H1 (cell line): ENCODE measurements around the gene SPATS2L. TPM values are rescaled to one million over a fixed set of nuclear protein-coding genes. Genes with fewer than 3 reads are reported as not detected.

Experiments used
- CTCF ChIA-PET: fragments of 300-600 bp; sonication (Branson Sonifier 250); formaldehyde crosslinking; loops from one replicate; lab custom pipeline; 2021; ENCODE audit not compliant: partially characterized antibody; lab: Charles Lee
- POLR2A ChIA-PET: fragments of 300-600 bp; sonication (Branson Sonifier 250); formaldehyde crosslinking; loops from one replicate; lab custom pipeline; 2021; ENCODE audit warnings: inconsistent platforms; ENCODE audit not compliant: partially characterized antibody; lab: Charles Lee
- DNase-seq, 2 experiments: peaks; one replicate each; pipeline versions ENCODE4 v3.0.0 to v3.0.0-alpha.2; 2010 to 2022; ENCODE audit warnings: low spot score in 2 of 2, low read depth in 1 of 2, mixed read lengths in 1 of 2
- FAIRE-seq: peaks from 2 replicates; lab custom pipeline; 2011; peaks lifted over from hg19 to GRCh38; lab: Jason Lieb, UNC
- H2AFZ ChIP-seq: 2 replicates; pipeline ENCODE4 v1.8.1; 2012; ENCODE audit warnings: low read length, inconsistent platforms
- H2AK5ac ChIP-seq: 2 replicates; pipeline ENCODE4 v1.6.1; 2013; ENCODE audit warnings: low read depth, low read length
- H2BK120ac ChIP-seq: replicated peaks from 2 replicates; pipeline ENCODE3; 2013; ENCODE audit warnings: low read depth, low read length, inconsistent platforms
- H2BK12ac ChIP-seq: 2 replicates; pipeline ENCODE4 v1.6.1; 2013; ENCODE audit warnings: low read depth, low read length
- H2BK15ac ChIP-seq: 2 replicates; pipeline ENCODE4 v1.6.1; 2013; ENCODE audit warnings: low read length
- H2BK20ac ChIP-seq: 2 replicates; pipeline ENCODE4 v1.6.1; 2013; ENCODE audit warnings: low read length
- H2BK5ac ChIP-seq: 2 replicates; pipeline ENCODE4 v1.6.1; 2013; ENCODE audit warnings: low read depth, low read length
- H3K14ac ChIP-seq: 2 replicates; pipeline ENCODE4 v1.6.1; 2013; ENCODE audit warnings: inconsistent platforms; ENCODE audit not compliant: insufficient read length
- H3K18ac ChIP-seq: 2 replicates; pipeline ENCODE4 v1.6.1; 2013; ENCODE audit warnings: low read length; ENCODE audit errors: extremely low read depth
- H3K23ac ChIP-seq: 2 replicates; pipeline ENCODE4 v1.6.1; 2013; ENCODE audit warnings: inconsistent platforms; ENCODE audit not compliant: insufficient read length
- H3K23me2 ChIP-seq: 2 replicates; pipeline ENCODE4 v1.6.1; 2013; ENCODE audit warnings: low read depth, low read length
- H3K27ac ChIP-seq: 2 replicates; pipeline ENCODE4 v1.6.1; 2011; ENCODE audit warnings: low read depth, low read length, inconsistent platforms
- H3K27me3 ChIP-seq, 4 experiments: replicated peaks in 1 of 4; 1 replicate in 1 of 4; 2 replicates in 3 of 4; pipeline versions ENCODE4 v1.6.1 to v1.8.1; 2011 to 2013; ENCODE audit warnings: low read length in 3 of 4, mild to moderate bottlenecking in 3 of 4, inconsistent platforms in 2 of 4, mixed read lengths in 2 of 4, moderate library complexity in 1 of 4; ENCODE audit not compliant: control insufficient read depth in 3 of 4, insufficient read depth in 3 of 4; ENCODE audit errors: extremely low read depth in 1 of 4
- H3K36me3 ChIP-seq, 4 experiments: 2 replicates each; pipeline versions ENCODE4 v1.6.1 to v1.8.1; 2011 to 2013; ENCODE audit warnings: mild to moderate bottlenecking in 4 of 4, low read length in 3 of 4, moderate library complexity in 2 of 4, control low read depth in 1 of 4, inconsistent platforms in 1 of 4; ENCODE audit not compliant: insufficient read depth in 4 of 4, control insufficient read depth in 2 of 4
- H3K4ac ChIP-seq: replicated peaks from 2 replicates; pipeline ENCODE3; 2013; ENCODE audit warnings: low read length, low read depth, mixed read lengths, inconsistent platforms; ENCODE audit not compliant: insufficient read length
- H3K4me1 ChIP-seq, 4 experiments: replicated peaks in 1 of 4; 1 replicate in 1 of 4; 2 replicates in 3 of 4; pipeline versions ENCODE4 v1.6.1 to v1.8.1; 2011 to 2013; ENCODE audit warnings: low read length in 3 of 4, inconsistent platforms in 2 of 4, mixed read lengths in 1 of 4; ENCODE audit not compliant: insufficient read depth in 4 of 4, control insufficient read depth in 3 of 4
- H3K4me2 ChIP-seq, 2 experiments: 2 replicates each; pipeline versions ENCODE4 v1.6.1 to v1.8.1; 2011 to 2013; ENCODE audit warnings: low read depth in 2 of 2, low read length in 2 of 2, control low read depth in 1 of 2, inconsistent platforms in 1 of 2, mild to moderate bottlenecking in 1 of 2; ENCODE audit not compliant: insufficient read depth in 1 of 2
- H3K4me3 ChIP-seq, 4 experiments: fragments of 200-600, 300-600 bp in 1 of 4; sonication (generic), shearing (Covaris generic), sonication (Bioruptor Twin) in 1 of 4; 2 replicates each; pipeline versions ENCODE4 v1.5.1 to v1.8.1; 2011 to 2016; ENCODE audit warnings: low read length in 4 of 4, low read depth in 3 of 4, control low read depth in 2 of 4, inconsistent platforms in 2 of 4, mild to moderate bottlenecking in 2 of 4, mixed read lengths in 1 of 4, moderate library complexity in 1 of 4; ENCODE audit not compliant: insufficient read depth in 2 of 4; ENCODE audit errors: extremely low read depth in 1 of 4
- H3K56ac ChIP-seq: replicated peaks from 2 replicates; pipeline ENCODE3; 2013; ENCODE audit warnings: low read depth, mild to moderate bottlenecking, mixed read lengths, low read length, inconsistent platforms; ENCODE audit not compliant: insufficient read length
- H3K79me1 ChIP-seq: 2 replicates; pipeline ENCODE4 v1.6.1; 2013; ENCODE audit warnings: low read depth, low read length, control low read depth
- H3K79me2 ChIP-seq, 2 experiments: 2 replicates each; pipeline versions ENCODE4 v1.6.1 to v1.8.1; 2012 to 2013; ENCODE audit warnings: low read length in 2 of 2, mild to moderate bottlenecking in 2 of 2, inconsistent platforms in 1 of 2; ENCODE audit not compliant: insufficient read depth in 2 of 2, control insufficient read depth in 1 of 2
- H3K9ac ChIP-seq, 4 experiments: replicated peaks in 1 of 4; 1 replicate in 1 of 4; 2 replicates in 3 of 4; pipeline versions ENCODE4 v1.6.1 to v1.8.1; 2011 to 2013; ENCODE audit warnings: low read depth in 3 of 4, low read length in 3 of 4, control low read depth in 2 of 4, mild to moderate bottlenecking in 2 of 4, moderate library complexity in 2 of 4, inconsistent platforms in 1 of 4; ENCODE audit errors: extremely low read depth in 1 of 4
- H3K9me3 ChIP-seq, 2 experiments: 2 replicates each; pipeline versions ENCODE4 v1.6.1 to v1.8.1; 2012 to 2013; ENCODE audit warnings: mild to moderate bottlenecking in 2 of 2, moderate library complexity in 2 of 2, control low read depth in 1 of 2, inconsistent platforms in 1 of 2, low read depth in 1 of 2, low read length in 1 of 2, mixed read lengths in 1 of 2; ENCODE audit not compliant: insufficient read depth in 2 of 2
- H4K20me1 ChIP-seq, 2 experiments: replicated peaks in 1 of 2; 2 replicates each; pipeline versions ENCODE3 to v1.8.1; 2011 to 2013; ENCODE audit warnings: inconsistent platforms in 2 of 2, low read length in 2 of 2, mild to moderate bottlenecking in 1 of 2; ENCODE audit not compliant: insufficient read depth in 2 of 2, control insufficient read depth in 1 of 2
- H4K5ac ChIP-seq: 2 replicates; pipeline ENCODE4 v1.6.1; 2013; ENCODE audit warnings: low read length, low read depth, mixed read lengths, inconsistent platforms; ENCODE audit not compliant: insufficient read length
- H4K8ac ChIP-seq: 2 replicates; pipeline ENCODE4 v1.8.0; 2013; ENCODE audit warnings: mild to moderate bottlenecking, moderate library complexity, low read length, inconsistent platforms; ENCODE audit not compliant: insufficient read depth; ENCODE audit errors: extremely low read depth
- H4K91ac ChIP-seq: replicated peaks from 2 replicates; pipeline ENCODE3; 2013; ENCODE audit warnings: low read length, mixed read lengths, inconsistent platforms; ENCODE audit not compliant: insufficient read length
- POLR2AphosphoS5 ChIP-seq: IDR thresholded peaks from 2 replicates; pipeline ENCODE4 v1.6.1; 2011; ENCODE audit warnings: low read depth, low read length
- RBBP5 ChIP-seq: IDR thresholded peaks from 2 replicates; pipeline ENCODE4 v1.7.1; 2012; ENCODE audit warnings: low read depth, mild to moderate bottlenecking, inconsistent platforms, low read length, moderate library complexity, borderline replicate concordance
- RNF2 ChIP-seq: fragments of 200-900, 300-1000 bp; sonication (generic); IDR thresholded peaks from 2 replicates; pipeline ENCODE4 v1.7.1; 2016; ENCODE audit warnings: borderline replicate concordance, low read depth, mild to moderate bottlenecking, antibody characterized with exemption, low read length; ENCODE audit not compliant: poor library complexity, severe bottlenecking; ENCODE audit errors: missing control alignments
- WGBS, 2 experiments: shearing (Covaris generic) in 1 of 2; methylation state at CpG; one replicate each; pipeline versions ENCODE4 v1.1.6 to v1.1.7; 2013 to 2015; ENCODE audit warnings: low lambda C conversion rate in 2 of 2, mixed read lengths in 2 of 2, inconsistent platforms in 1 of 2, low coverage in 1 of 2, missing lambda C conversion rate in 1 of 2; ENCODE audit not compliant: insufficient replicate concordance in 2 of 2, insufficient coverage in 1 of 2, insufficient read length in 1 of 2; ENCODE audit errors: extremely low coverage in 1 of 2, missing lambda C conversion rate in 1 of 2; 5-methylcytosine and 5-hydroxymethylcytosine counted together
- long read RNA-seq, 2 experiments: library from RNA in 1 of 2; library from capped mRNA in 1 of 2; stranded (forward); transcript quantifications; one replicate each; pipeline ENCODE4 v2.0.0, GENCODE V29; 2021; ENCODE audit warnings: inconsistent platforms in 1 of 2
- polyA minus RNA-seq, 3 experiments: library from RNA; depleted of rRNA, polyadenylated mRNA; stranded (reverse); fragments of >200 nt; gene quantifications; 1 replicate in 2 of 3; 2 replicates in 1 of 3; pipeline ENCODE4 v1.2.3, GENCODE V29; 2011
- polyA plus RNA-seq, 7 experiments: library from polyadenylated mRNA; depleted of rRNA in 3 of 7; stranded (reverse) in 5 of 7; unstranded in 2 of 7; fragments of >200 nt in 5 of 7; fragments of 200-250 nt in 2 of 7; gene quantifications; 1 replicate in 5 of 7; 2 replicates in 1 of 7; 4 replicates in 1 of 7; pipeline versions ENCODE4 v1.2.1 to v1.2.3, GENCODE V29; 2011 to 2013; ENCODE audit warnings: missing spikeins in 2 of 7, mixed read lengths in 2 of 7
- total RNA-seq: library from RNA; stranded (reverse); fragmentation: NEBNext Ultra II Directional; extraction: Animal tissue kit (Norgen Biotek cat#: 25700); gene quantifications from 2 replicates; pipeline ENCODE4 v1.2.1, GENCODE V29; 2021
- TF ChIP-seq, protein P1 (sequence below): IDR thresholded peaks from 2 replicates; pipeline ENCODE4 v1.6.1; 2011; ENCODE audit warnings: low read length, improper control_type of control experiment
- TF ChIP-seq, protein P2 (sequence below): IDR thresholded peaks from 2 replicates; pipeline ENCODE4 v1.6.1; 2012; ENCODE audit warnings: inconsistent platforms

The SPATS2L gene
- total RNA-seq, result 177 and 189 TPM in 2 replicates
- polyA plus RNA-seq (2011; rRNA removed), result 55.3 and 67.3 TPM in 2 replicates
- polyA plus RNA-seq (2011; cell fraction: cytosol; rRNA removed), result 93.6 TPM
- 196 TPM for polyA plus RNA-seq (2011; cell fraction: nucleus; rRNA removed)
- 106 to 126 TPM (median 119 TPM) in 4 replicates for polyA plus RNA-seq (2012, experiment 1 of 2)
- polyA plus RNA-seq (2012, experiment 2 of 2), result 30.9 TPM
- polyA plus RNA-seq (2013, experiment 1 of 2), result 376 TPM
- polyA plus RNA-seq (2013, experiment 2 of 2), result 381 TPM
- 116 and 136 TPM in 2 replicates for polyA minus RNA-seq (2011; rRNA and poly(A)+ RNA removed)
- polyA minus RNA-seq (2011; cell fraction: cytosol; rRNA and poly(A)+ RNA removed), result 78.2 TPM
- 202 TPM for polyA minus RNA-seq (2011; cell fraction: nucleus; rRNA and poly(A)+ RNA removed)
- long read RNA-seq, experiment 1, transcript SPATS2L-204 (13 exons, 2,463 nt), result major isoform, 7 of 181 reads
- long read RNA-seq, experiment 1, transcript SPATS2L-223 (3 exons, 745 nt), result minor isoform, 5 of 181 reads
- long read RNA-seq, experiment 1, partial matches to known transcripts, result 134 of 181 reads
- long read RNA-seq, experiment 1, other reads (novel, unspliced or antisense), result 31 of 181 reads
- long read RNA-seq, experiment 2, full-length matches to known transcripts, result 32 of 47 reads
- long read RNA-seq, experiment 2, partial matches to known transcripts, result 3 of 47 reads
- long read RNA-seq, experiment 2, other reads (novel, unspliced or antisense), result 12 of 47 reads

DNA sequence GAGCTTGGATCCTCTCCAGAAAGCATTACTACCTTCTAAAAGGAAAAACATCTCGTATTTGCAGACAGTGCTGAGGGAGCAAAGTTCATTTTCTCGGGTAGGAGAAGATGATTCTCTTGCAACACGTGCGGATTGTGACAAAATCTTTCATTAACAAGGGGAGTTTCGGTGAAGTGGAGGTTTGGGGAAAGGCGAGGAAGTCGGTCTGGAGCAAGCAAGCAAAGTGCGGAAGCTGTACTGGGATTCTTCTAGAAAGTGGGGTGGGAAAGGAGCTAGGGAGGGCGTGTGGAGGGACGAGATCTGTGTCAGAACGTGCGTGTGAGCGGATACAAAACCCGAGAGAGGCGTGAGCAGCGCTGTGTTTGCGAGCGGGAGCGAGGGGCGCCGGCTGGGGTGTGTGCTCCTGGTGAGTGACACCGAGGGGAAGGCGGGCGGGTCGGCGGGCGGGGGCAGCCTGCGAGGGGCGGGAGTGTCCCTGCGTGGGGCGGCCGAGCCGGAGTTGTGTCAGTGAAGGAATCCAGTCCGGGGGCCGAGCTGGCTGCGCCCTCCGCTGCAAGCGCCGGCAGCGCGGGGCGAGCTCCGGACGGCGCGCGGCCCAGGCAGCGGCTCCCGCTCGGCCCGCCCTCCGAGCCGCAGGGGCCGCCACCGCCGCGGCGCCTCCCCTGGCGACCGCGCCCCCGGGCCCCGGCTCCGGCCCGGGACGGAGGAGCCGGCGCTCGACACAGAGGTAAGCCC, at the start of gene SPATS2L:
TSS of gene SPATS2L (plus strand) at position 498 of the 735 bp plus-strand sequence. CDS start 82,552 bp downstream, outside the sequence.
- Histone ChIP-seq H3K27me3 (no peaks in the 10 kb centered on the region), H4K20me1 (no peaks in the 10 kb centered on the region), H2BK12ac (peak within 1 kb of the TSS; percentile 3; the same call in 1 of the 2 replicates), H3K4me1 (peaks cover 6 to 18% (median 11%) of the 10 kb centered on the region in 4 experiments; a peak in 6 of 7 replicates), H3K14ac (peak within 1 kb of the TSS; percentile 1), H4K5ac (peak within 1 kb of the TSS; percentile 77), H2AK5ac (peak within 1 kb of the TSS; percentile 79; the same call in 1 of the 2 replicates), H4K8ac (peak within 1 kb of the TSS; percentile 90), H3K9me3 (no peaks in the 10 kb centered on the region), H3K56ac (peak within 1 kb of the TSS; percentile 65), H2BK5ac (peak within 1 kb of the TSS; percentile 92; the same call in 1 of the 2 replicates), H3K36me3 (no peaks in the 10 kb centered on the region), H3K18ac (peak within 1 kb of the TSS; percentile 92), H3K9ac (peak within 1 kb of the TSS; percentile 77 to 95 (median 89)), H3K27ac (peak within 1 kb of the TSS; percentile 81; the same call in 1 of the 2 replicates), H3K4ac (peak within 1 kb of the TSS; percentile 28), H3K79me2 (peaks cover 29 to 62% of the 10 kb centered on the region in 2 experiments), H4K91ac (peak within 1 kb of the TSS; percentile 78), H3K23me2 (peaks cover 9% of the 10 kb centered on the region), H3K4me3 (peak within 1 kb of the TSS; percentile 76 to 87 (median 80)), H3K79me1 (no peaks in the 10 kb centered on the region; the same call in 1 of the 2 replicates), H2BK120ac (peak within 1 kb of the TSS; percentile 50), H2AFZ (0 out of 2 replicates have a peak within 1 kb of the TSS, but pooled peaks have one; percentile 77), H2BK20ac (peak within 1 kb of the TSS; percentile 38; the same call in 1 of the 2 replicates), H3K23ac (no peak within 1 kb of the TSS), H2BK15ac (no peak within 1 kb of the TSS), H3K4me2 (peak within 1 kb of the TSS; percentile 95 to 98)
- POLR2A ChIA-PET, result interaction anchor here (0.6 to 1.9 kb wide), 19 partner anchors 10 to 421 kb away, joined by 3 to 6 read pairs (median 3); no protein-coding TSS in a partner anchor
- FAIRE-seq (no peak), DNase-seq (peak in 1 of 2 experiments; percentile 69)
- CTCF ChIA-PET, result interaction anchor here (0.7 to 1.9 kb wide), 7 partner anchors 12 to 327 kb away, joined by 3 to 7 read pairs (median 4); no protein-coding TSS in a partner anchor
- 2% methylated on average over 23 of the region's 69 CpGs; no CpG with 5 or more reads in 1 of the 2 experiments for WGBS, 2 experiments
- TF ChIP-seq POLR2AphosphoS5 (peak; percentile 74), RBBP5 (peak; percentile 54; the same call in 1 of the 2 replicates), RNF2 (no peak)
- TF ChIP-seq, protein P1, sequence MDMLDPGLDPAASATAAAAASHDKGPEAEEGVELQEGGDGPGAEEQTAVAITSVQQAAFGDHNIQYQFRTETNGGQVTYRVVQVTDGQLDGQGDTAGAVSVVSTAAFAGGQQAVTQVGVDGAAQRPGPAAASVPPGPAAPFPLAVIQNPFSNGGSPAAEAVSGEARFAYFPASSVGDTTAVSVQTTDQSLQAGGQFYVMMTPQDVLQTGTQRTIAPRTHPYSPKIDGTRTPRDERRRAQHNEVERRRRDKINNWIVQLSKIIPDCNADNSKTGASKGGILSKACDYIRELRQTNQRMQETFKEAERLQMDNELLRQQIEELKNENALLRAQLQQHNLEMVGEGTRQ, result no peak
- TF ChIP-seq, protein P2, sequence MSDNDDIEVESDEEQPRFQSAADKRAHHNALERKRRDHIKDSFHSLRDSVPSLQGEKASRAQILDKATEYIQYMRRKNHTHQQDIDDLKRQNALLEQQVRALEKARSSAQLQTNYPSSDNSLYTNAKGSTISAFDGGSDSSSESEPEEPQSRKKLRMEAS, result peak; percentile 53; the same call in 1 of the 2 replicates
